ENCODE results near the gene ZNF85. TPM values are rescaled to one million over a fixed set of nuclear protein-coding genes. Genes with fewer than 3 reads are reported as not detected.
"Not testable (repeated sequence)": the region's sequence is repeated elsewhere in the genome, so short reads cannot be mapped to it uniquely, and the experiment has no call there.

ZNF85 gene
- total and polyA plus RNA-seq, 2 donors (not counting 1 experiment from before 2014, with no cell fraction given), result 5.1 to 5.9 TPM

DNA sequence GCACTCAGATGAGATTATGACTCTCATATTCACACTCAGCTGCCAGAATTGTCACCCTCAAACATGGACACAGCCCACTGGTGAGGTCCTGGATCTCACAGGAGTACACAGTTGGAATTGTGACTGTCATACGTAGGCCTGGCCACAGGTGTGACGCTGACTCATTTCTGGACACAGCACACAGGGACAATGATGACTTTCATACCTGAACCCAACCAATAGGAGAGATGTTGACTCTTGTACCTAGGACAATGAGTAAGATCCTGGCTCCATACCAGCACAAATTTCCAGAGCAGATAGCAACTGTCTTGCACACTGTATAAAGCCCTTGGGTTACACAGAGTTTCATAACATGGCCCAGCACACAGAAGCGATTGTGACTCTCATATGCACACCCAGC, 46.4 kb downstream of the ZNF85 start:
- Histone ChIP-seq H3K9me3 (ENCODE audit: control insufficient read depth, insufficient read depth, low read depth, low read length) (no peaks in the 10 kb centered on the region), H4K20me1 (ENCODE audit: control insufficient read depth, extremely low read depth, insufficient read depth, low read length) (no peaks in the 10 kb centered on the region), H3K79me2 (ENCODE audit: control insufficient read depth, insufficient read depth, low read length) (no peaks in the 10 kb centered on the region), H2AFZ (ENCODE audit: low read length) (no peak overlapping the region), H3K9ac (ENCODE audit: insufficient read depth, low read length) (no peak overlapping the region), H3K4me2 (ENCODE audit: extremely low read depth, insufficient read depth, low read length) (no peak overlapping the region), H3K4me3 (replicated peaks in 1 of 4; ENCODE audit: control extremely low read depth in 1 of 4, insufficient read depth in 1 of 4, low read depth in 3 of 4, low read length in 4 of 4) (no peak overlapping the region), H3K4me1 (ENCODE audit: control insufficient read depth, extremely low read depth, insufficient read depth, low read length) (no peaks in the 10 kb centered on the region), H3K36me3 (ENCODE audit: control insufficient read depth, insufficient read depth, low read length) (no peaks in the 10 kb centered on the region), H3K27me3 (ENCODE audit: control insufficient read depth, insufficient read depth, low read length) (no peaks in the 10 kb centered on the region), H3K27ac (ENCODE audit: insufficient read depth, low read length) (no peak overlapping the region)
- TF ChIP-seq, protein P1, sequence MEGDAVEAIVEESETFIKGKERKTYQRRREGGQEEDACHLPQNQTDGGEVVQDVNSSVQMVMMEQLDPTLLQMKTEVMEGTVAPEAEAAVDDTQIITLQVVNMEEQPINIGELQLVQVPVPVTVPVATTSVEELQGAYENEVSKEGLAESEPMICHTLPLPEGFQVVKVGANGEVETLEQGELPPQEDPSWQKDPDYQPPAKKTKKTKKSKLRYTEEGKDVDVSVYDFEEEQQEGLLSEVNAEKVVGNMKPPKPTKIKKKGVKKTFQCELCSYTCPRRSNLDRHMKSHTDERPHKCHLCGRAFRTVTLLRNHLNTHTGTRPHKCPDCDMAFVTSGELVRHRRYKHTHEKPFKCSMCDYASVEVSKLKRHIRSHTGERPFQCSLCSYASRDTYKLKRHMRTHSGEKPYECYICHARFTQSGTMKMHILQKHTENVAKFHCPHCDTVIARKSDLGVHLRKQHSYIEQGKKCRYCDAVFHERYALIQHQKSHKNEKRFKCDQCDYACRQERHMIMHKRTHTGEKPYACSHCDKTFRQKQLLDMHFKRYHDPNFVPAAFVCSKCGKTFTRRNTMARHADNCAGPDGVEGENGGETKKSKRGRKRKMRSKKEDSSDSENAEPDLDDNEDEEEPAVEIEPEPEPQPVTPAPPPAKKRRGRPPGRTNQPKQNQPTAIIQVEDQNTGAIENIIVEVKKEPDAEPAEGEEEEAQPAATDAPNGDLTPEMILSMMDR (conservative IDR thresholded peaks at IDR 0.05 in 1 of 2, IDR thresholded peaks at IDR 0.05 in 1 of 2; ENCODE audit: low read depth in 1 of 2, low read length in 2 of 2), result no peak
- no peak for TF ChIP-seq EZH2 (IDR thresholded peaks at IDR 0.05; ENCODE audit: low read length, missing control alignments)
- no peak for DNase-seq (ENCODE audit: low read depth in 2 of 2)

DNA sequence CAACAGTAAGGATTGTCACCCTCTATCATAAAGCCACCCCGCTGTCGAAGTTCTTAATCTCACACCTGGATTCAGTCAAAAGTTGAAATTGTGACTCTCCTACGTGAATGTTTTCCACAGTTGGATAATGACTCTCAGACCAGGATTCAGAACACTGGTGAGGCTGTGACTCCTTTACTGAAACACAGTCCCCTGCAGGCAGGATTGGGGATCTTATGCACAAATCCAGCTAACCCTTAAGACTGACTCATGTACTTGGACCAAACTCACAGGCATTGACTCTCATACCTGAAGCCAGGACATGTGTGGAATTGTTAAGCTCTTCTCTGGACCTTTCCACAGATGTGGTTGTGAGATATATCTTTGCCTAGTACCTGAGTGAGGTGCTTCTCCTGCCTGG, 46.8 kb downstream of the ZNF85 start:
- H3K79me2 ChIP-seq (ENCODE audit: control insufficient read depth, insufficient read depth, low read length), result no peaks in the 10 kb centered on the region
- no peaks in the 10 kb centered on the region for H3K36me3 ChIP-seq (ENCODE audit: control insufficient read depth, insufficient read depth, low read length)
- H3K9ac ChIP-seq (ENCODE audit: insufficient read depth, low read length), result no peak overlapping the region
- no peak overlapping the region for H3K27ac ChIP-seq (ENCODE audit: insufficient read depth, low read length)
- no peak for DNase-seq (ENCODE audit: low read depth in 2 of 2)
- no peaks in the 10 kb centered on the region for H3K4me1 ChIP-seq (ENCODE audit: control insufficient read depth, extremely low read depth, insufficient read depth, low read length)
- TF ChIP-seq, protein P1 (conservative IDR thresholded peaks at IDR 0.05 in 1 of 2, IDR thresholded peaks at IDR 0.05 in 1 of 2; ENCODE audit: low read depth in 1 of 2, low read length in 2 of 2), result no peak
- TF ChIP-seq EZH2 (IDR thresholded peaks at IDR 0.05; ENCODE audit: low read length, missing control alignments), result no peak
- no peak overlapping the region for H3K4me3 ChIP-seq (replicated peaks in 1 of 4; ENCODE audit: control extremely low read depth in 1 of 4, insufficient read depth in 1 of 4, low read depth in 3 of 4, low read length in 4 of 4)
- no peak overlapping the region for H2AFZ ChIP-seq (ENCODE audit: low read length)
- no peaks in the 10 kb centered on the region for H3K27me3 ChIP-seq (ENCODE audit: control insufficient read depth, insufficient read depth, low read length)
- H3K4me2 ChIP-seq (ENCODE audit: extremely low read depth, insufficient read depth, low read length), result no peak overlapping the region
- no peaks in the 10 kb centered on the region for H4K20me1 ChIP-seq (ENCODE audit: control insufficient read depth, extremely low read depth, insufficient read depth, low read length)
- H3K9me3 ChIP-seq (ENCODE audit: control insufficient read depth, insufficient read depth, low read depth, low read length), result no peaks in the 10 kb centered on the region

DNA sequence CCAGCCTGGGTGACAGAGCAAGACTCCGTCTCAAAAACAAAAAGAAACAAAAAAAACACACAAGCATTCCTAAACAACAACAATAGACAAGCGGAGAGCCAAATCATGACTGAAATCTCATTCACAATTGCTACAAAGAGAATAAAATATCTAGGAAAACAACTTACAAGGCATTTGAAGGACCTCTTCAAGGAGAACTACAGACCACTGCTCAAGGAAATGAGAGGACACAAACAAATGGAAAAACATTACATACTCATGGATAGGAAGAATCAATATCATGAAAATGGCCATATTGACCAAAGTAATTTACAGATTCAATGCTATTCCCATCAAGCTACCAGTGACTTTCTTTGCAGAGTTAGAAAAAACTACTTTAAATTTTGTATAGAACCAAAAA, 69.7 kb downstream of the ZNF85 start:
- H3K27me3 ChIP-seq (ENCODE audit: control insufficient read depth, insufficient read depth, low read length); H3K27ac ChIP-seq (ENCODE audit: insufficient read depth, low read length); H3K9me3 ChIP-seq (ENCODE audit: control insufficient read depth, insufficient read depth, low read depth, low read length); H4K20me1 ChIP-seq (ENCODE audit: control insufficient read depth, extremely low read depth, insufficient read depth, low read length); DNase-seq (ENCODE audit: low read depth in 2 of 2); H2AFZ ChIP-seq (ENCODE audit: low read length); H3K36me3 ChIP-seq (ENCODE audit: control insufficient read depth, insufficient read depth, low read length); H3K9ac ChIP-seq (ENCODE audit: insufficient read depth, low read length); H3K4me2 ChIP-seq (ENCODE audit: extremely low read depth, insufficient read depth, low read length); H3K79me2 ChIP-seq (ENCODE audit: control insufficient read depth, insufficient read depth, low read length); H3K4me1 ChIP-seq (ENCODE audit: control insufficient read depth, extremely low read depth, insufficient read depth, low read length); H3K4me3 ChIP-seq (replicated peaks in 1 of 4; ENCODE audit: control extremely low read depth in 1 of 4, insufficient read depth in 1 of 4, low read depth in 3 of 4, low read length in 4 of 4): not testable (repeated sequence)
